ENCODE data around the gene ITLN1.
"Not testable (repeated sequence)": the region's sequence is repeated elsewhere in the genome, so short reads cannot be mapped to it uniquely, and the experiment has no call there.

DNA sequence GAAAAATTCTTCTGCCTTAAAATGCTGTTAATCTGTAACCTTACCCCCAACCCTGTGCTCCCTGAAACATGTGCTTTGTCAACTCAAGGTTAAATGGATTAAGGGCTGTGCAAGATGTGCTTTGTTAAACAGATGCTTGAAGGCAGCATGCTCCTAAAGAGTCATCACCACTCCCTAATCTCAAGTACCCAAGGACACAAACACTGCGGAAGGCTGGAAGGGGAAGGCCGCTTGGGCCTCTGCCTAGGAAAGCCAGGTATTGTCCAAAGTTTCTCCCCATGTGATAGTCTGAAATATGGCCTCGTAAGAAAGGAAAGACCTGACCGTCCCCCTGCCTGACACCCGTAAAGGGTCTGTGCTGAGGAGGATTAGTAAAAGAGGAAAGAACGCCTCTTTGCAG lies 28.2 kb upstream of the ITLN1 start:
- TF ChIP-seq, protein P1, sequence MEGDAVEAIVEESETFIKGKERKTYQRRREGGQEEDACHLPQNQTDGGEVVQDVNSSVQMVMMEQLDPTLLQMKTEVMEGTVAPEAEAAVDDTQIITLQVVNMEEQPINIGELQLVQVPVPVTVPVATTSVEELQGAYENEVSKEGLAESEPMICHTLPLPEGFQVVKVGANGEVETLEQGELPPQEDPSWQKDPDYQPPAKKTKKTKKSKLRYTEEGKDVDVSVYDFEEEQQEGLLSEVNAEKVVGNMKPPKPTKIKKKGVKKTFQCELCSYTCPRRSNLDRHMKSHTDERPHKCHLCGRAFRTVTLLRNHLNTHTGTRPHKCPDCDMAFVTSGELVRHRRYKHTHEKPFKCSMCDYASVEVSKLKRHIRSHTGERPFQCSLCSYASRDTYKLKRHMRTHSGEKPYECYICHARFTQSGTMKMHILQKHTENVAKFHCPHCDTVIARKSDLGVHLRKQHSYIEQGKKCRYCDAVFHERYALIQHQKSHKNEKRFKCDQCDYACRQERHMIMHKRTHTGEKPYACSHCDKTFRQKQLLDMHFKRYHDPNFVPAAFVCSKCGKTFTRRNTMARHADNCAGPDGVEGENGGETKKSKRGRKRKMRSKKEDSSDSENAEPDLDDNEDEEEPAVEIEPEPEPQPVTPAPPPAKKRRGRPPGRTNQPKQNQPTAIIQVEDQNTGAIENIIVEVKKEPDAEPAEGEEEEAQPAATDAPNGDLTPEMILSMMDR (IDR thresholded peaks at IDR 0.05; ENCODE audit: extremely low read depth in 1 of 2, insufficient read depth in 1 of 2, low read depth in 1 of 2, low read length in 2 of 2), result not testable (repeated sequence)
- not testable (repeated sequence) for TF ChIP-seq GATA2 (IDR thresholded peaks at IDR 0.05; ENCODE audit: insufficient read depth, insufficient read length, low read depth, low read length); POLR2A (IDR thresholded peaks at IDR 0.05; ENCODE audit: low read depth, low read length); POLR2AphosphoS5 (IDR thresholded peaks at IDR 0.05; ENCODE audit: insufficient read depth, low read depth, low read length); MYC (IDR thresholded peaks at IDR 0.05; ENCODE audit: low read depth, low read length)
- TF ChIP-seq, protein P2, sequence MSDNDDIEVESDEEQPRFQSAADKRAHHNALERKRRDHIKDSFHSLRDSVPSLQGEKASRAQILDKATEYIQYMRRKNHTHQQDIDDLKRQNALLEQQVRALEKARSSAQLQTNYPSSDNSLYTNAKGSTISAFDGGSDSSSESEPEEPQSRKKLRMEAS (IDR thresholded peaks at IDR 0.05; ENCODE audit: insufficient read depth, insufficient read length), result not testable (repeated sequence)
